Muscle of leg (tissue), 11 donors: Measurements from ENCODE around the gene MTFMT. TPM values are rescaled to one million over a fixed set of nuclear protein-coding genes. Genes with fewer than 3 reads are reported as not detected.

Experiments
- DNase-seq: peaks from one replicate; pipeline ENCODE4 v3.0.0; 2013
- H3K27ac ChIP-seq: one replicate; pipeline ENCODE4 v1.5.1; 2013; ENCODE audit warnings: mild to moderate bottlenecking, low read length, control low read depth
- H3K27me3 ChIP-seq: one replicate; pipeline ENCODE4 v1.6.1; 2013; ENCODE audit warnings: low read length; ENCODE audit not compliant: control insufficient read depth, insufficient read depth
- H3K36me3 ChIP-seq: one replicate; pipeline ENCODE4 v1.6.1; 2013; ENCODE audit warnings: low read length; ENCODE audit not compliant: control insufficient read depth, insufficient read depth
- H3K4me1 ChIP-seq: one replicate; pipeline ENCODE4 v1.6.1; 2013; ENCODE audit warnings: low read length; ENCODE audit not compliant: control insufficient read depth, insufficient read depth
- H3K4me3 ChIP-seq: one replicate; pipeline ENCODE4 v1.5.1; 2013; ENCODE audit warnings: low read length, control low read depth
- H3K9me3 ChIP-seq: replicated peaks from 2 replicates; pipeline ENCODE4 v1.6.1; 2013; ENCODE audit warnings: low read depth, low read length; ENCODE audit not compliant: control insufficient read depth
- WGBS: methylation state at CpG from one replicate; pipeline ENCODE4 v1.1.5; 2013; ENCODE audit warnings: missing lambda C conversion rate; ENCODE audit not compliant: insufficient coverage; 5-methylcytosine and 5-hydroxymethylcytosine counted together
- polyA plus RNA-seq, 8 donors: library from polyadenylated mRNA; unstranded; fragments of 120-200 nt; gene quantifications; one replicate each; pipeline versions ENCODE4 v1.2.1 to v1.2.3, GENCODE V29; 2013; ENCODE audit warnings: inconsistent platforms in 1 of 8, low replicate concordance in 1 of 8; ENCODE audit not compliant: insufficient read length in 8 of 8, insufficient read depth in 1 of 8
- total RNA-seq: library from RNA; stranded (reverse); fragments of 120-200 nt; gene quantifications from one replicate; pipeline ENCODE4 v1.2.4, GENCODE V29; 2013

The MTFMT gene
- total and polyA plus RNA-seq, 9 donors = 7.9 to 11.2 (median 9.3) TPM

DNA sequence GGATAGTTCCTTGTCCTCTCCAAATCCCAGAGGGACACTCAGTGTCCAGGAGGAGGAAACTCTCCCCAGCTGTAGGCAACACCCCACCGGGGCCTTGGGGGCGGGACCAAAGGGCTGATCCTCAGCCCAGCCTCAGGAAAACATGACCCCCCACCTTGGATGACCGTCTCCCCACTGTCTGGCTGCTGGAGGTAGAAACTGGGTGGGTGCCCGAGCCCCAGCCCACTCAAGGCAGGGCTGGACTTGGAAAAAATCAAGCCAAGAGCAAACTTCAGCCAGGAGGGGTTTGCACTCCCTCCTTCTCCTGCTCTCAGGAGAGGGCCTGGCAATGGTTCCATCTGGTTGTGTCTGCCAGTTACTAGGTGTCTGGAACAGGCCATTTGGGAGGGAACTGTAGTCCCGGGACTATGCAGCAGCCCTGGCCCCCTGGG is 42.0 kb upstream of the MTFMT start:
- H3K9me3 ChIP-seq = no peaks in the 10 kb centered on the region
- H3K27ac ChIP-seq = peak overlapping the region; percentile 69
- peaks cover 18% of the 10 kb centered on the region for H3K27me3 ChIP-seq
- DNase-seq = peak; percentile 78
- H3K36me3 ChIP-seq = no peaks in the 10 kb centered on the region
- no peak overlapping the region for H3K4me3 ChIP-seq
- 6% methylated on average over 2 of the region's 5 CpGs for WGBS
- peaks cover 58% of the 10 kb centered on the region for H3K4me1 ChIP-seq

DNA sequence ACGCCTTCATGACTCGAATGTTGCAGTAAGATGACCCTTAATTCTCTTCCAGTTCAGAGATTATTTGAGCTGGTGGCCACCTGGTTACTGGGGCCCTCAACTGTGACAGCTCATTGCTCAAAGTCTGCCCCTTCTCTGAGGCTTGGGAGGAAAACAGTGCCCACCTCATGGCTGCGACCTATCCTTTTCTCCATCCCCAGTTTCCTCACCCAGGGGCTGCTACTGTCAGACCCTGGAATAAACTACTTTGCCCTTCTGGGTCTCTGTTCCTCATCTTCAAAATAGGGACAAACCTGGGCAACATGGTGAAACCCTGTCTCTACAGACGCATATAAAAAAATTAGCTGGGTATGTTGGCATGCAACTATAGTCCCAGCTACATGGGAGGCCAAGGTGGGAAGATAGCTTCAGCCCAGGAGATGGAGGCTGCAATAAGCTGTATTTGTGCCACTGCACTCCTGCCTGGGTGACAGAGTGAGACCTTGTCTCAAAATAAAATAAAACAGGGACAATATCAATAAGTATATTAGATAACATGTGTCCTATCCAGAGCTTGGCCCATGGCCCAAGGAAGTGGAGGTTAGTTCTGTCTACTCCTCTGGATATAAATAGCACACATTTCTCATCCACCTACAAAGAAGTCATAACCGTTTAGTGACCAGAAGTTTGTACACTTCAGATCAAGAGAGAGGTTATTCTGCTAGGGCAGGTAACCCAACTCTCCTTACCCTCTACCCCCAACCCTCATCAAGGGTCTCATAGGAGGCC is 40.5 kb upstream of the MTFMT start:
- H3K4me3 ChIP-seq = no peak overlapping the region
- H3K4me1 ChIP-seq = peaks cover 55% of the 10 kb centered on the region
- H3K27me3 ChIP-seq = peaks cover 28% of the 10 kb centered on the region
- 49% methylated on average over 3 of the region's 5 CpGs for WGBS
- peak overlapping the region; percentile 70 for H3K27ac ChIP-seq
- DNase-seq = no peak
- no peaks in the 10 kb centered on the region for H3K9me3 ChIP-seq
- no peaks in the 10 kb centered on the region for H3K36me3 ChIP-seq

DNA sequence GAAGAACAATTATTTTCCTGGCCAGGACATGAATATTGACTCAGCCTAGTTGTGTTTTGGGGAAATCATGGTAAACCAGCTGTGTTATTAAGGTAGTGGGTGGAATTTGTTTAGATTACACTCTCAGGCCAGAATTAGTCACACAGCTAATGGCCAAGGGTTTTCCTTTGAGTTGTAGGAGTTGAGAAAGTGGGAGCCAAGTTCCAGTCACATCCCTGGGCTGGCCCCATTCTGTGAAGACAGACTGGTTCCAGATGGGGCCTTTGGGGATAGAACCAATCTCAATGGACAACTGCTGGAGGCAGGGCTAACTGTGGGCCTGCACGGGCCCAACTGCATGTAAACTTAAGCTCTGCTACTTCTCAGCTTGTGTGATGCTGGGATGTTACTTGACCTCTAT is 39.7 kb upstream of the MTFMT start:
- peaks cover 55% of the 10 kb centered on the region for H3K4me1 ChIP-seq
- H3K36me3 ChIP-seq = no peaks in the 10 kb centered on the region
- DNase-seq = peak; percentile 82
- H3K4me3 ChIP-seq = no peak overlapping the region
- no CpG with 5 or more reads among the region's 1 CpG for WGBS
- no peaks in the 10 kb centered on the region for H3K9me3 ChIP-seq
- H3K27ac ChIP-seq = peak overlapping the region; percentile 70
- H3K27me3 ChIP-seq = peaks cover 29% of the 10 kb centered on the region

DNA sequence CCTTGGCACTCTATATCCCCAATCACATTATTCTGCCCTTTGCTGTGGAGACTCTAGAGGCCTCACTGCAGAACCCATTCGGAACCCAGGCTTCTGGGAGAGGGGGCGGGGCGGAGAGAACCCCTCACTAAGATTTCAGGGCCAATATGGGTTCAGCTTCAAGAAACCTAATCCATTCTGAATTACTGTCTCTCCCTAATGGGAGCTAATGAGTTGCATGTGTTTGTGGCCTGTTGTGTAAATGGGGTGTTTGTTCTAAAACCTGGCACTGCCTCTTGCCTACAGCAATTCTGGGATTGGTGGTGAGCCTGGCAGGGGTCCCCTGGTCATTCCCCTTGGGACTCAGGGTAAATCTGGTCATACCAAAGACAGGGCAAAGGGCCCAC is 39.0 kb upstream of the MTFMT start:
- Histone ChIP-seq H3K4me3 (peak overlapping the region; percentile 13), H3K27ac (peak overlapping the region; percentile 70), H3K36me3 (no peaks in the 10 kb centered on the region), H3K27me3 (peaks cover 29% of the 10 kb centered on the region), H3K4me1 (peaks cover 57% of the 10 kb centered on the region), H3K9me3 (no peaks in the 10 kb centered on the region)
- WGBS = no CpG with 5 or more reads among the region's 3 CpGs
- no peak for DNase-seq

DNA sequence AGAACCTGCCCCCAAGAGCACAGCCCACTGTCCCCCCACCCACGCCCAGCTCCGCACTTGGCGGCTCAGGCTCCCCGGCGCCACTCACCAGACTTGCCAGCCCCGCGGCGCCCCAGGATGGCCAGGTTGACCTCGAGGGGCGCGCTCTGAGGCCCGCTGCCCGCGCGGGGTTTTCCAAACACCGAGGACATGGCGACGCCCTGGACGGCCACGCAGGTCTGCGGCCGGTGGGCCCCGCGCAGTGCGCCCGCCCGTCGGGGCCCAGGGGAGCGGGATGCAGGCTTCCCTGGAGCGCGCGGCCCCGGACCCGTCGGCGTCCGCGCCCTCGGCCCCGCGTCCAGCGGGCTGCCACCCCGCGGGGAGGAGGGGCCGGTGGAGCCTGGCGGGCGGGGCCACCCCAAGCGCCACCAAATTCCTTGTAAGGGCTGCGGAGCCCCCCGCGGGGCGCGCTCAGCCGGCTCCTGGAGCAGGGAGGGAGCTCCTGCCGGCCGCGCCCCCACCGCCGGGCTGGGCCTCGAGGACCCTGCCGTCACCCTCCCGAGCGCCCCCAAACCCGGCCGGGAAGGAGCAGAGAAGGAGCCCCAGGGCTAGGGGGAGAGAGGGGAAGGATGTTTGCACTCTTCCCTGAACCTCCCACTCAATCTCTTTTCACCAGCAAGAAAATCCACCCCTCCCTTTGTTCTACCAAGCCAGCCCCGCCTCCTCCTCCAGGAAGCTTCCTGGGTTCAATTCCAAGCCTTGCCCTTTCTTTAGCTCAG is 38.4 kb upstream of the MTFMT start, which contains the start of gene RASL12:
Gene RASL12, minus strand, starts transcription at position 347 of the 758 bp plus-strand sequence. Its CDS starts 156 bp downstream, at position 191.
- H3K27me3 ChIP-seq = peaks cover 29% of the 10 kb centered on the region
- H3K9me3 ChIP-seq = no peaks in the 10 kb centered on the region
- H3K36me3 ChIP-seq = no peaks in the 10 kb centered on the region
- H3K4me3 ChIP-seq = peak within 1 kb of the TSS; percentile 45
- 2% methylated on average over 48 of the region's 66 CpGs for WGBS
- no peak for DNase-seq
- peak within 1 kb of the TSS; percentile 90 for H3K27ac ChIP-seq
- H3K4me1 ChIP-seq = peaks cover 58% of the 10 kb centered on the region

DNA sequence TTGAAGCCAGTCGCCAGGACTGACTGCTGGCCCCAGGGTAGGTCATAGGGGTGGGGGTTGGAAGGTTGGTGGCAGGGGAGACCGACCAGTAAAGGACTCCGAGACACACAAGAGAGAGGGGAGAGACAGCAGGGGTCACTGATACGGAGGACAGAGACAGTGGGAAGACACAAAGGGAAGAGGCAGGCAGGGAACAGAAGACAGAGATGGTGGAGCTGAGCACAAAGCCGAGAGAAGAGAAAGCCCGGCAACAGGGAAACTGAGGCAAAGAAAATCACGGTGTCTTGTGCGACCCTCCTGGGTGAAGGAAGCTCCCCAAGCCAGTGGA is 37.8 kb upstream of the MTFMT start:
- Histone ChIP-seq H3K4me3 (peak overlapping the region; percentile 45), H3K4me1 (peaks cover 54% of the 10 kb centered on the region), H3K27me3 (peaks cover 29% of the 10 kb centered on the region), H3K27ac (peak overlapping the region; percentile 90), H3K9me3 (no peaks in the 10 kb centered on the region), H3K36me3 (no peaks in the 10 kb centered on the region)
- no peak for DNase-seq
- WGBS = 17% methylated on average over 7 of the region's 8 CpGs

DNA sequence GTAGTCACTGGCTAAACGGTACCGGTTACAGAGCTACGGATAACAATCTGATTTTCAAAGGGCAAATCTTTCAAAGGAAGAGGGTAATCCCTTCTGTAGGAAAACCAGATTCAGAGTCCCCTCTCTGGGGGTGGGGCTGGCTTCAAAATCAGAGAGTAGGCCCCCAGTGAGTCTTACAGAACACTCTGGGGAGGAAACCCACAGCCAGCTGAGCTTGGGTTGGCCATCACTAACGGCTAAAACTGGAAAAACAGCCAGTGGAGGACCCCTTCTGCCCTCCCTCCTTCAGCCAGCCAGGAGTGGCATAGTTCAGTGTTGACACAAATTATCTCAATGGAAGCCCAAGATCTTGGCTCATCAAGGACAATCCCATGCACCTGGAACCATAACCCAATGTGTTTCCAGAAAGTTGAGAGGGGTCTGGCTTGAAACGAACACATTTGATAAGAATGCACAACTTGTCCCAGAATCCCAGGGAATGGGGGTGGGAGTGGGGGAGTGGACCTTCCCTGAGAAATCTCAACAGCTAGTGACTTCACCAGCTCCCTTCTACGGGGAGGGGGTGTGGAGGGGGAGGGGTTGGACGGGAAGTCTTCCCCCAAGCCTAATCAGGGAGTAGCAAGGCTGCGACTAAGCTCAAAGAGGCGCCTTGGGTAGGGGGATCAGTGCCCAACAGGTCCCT is 37.3 kb upstream of the MTFMT start:
- 25% methylated on average over 2 of the region's 9 CpGs for WGBS
- peaks cover 49% of the 10 kb centered on the region for H3K4me1 ChIP-seq
- peak; percentile 68 for DNase-seq

DNA sequence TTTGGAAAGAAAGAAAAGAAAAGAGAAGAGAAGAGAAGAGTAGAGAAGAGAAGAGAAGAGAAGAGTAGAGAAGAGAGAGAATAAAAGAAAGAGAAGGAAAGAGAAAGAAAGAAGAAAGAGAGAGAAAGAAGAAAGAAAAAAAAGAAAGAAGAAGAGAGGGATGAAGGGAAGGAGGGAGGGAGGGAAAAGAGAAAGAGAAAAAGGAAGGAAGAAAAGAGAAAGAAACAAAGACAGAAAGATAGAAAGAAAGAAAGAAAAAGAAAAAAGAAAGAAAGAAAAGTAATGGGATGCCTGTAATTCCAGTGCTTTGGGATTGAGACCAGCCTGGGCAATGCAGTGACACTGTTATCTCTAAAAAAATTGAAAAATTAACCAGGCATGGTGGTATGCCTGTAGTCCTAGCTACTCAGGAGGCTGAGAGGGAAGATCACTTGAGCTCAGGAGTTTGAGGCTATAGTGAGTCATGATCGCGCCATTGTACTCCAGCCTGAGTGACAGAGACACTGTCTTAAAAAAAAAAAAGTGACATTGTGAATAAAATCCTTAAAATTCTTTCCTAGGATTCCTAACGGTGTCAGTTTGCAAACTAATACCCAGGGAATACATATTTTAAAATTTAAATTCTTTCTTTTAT is 36.7 kb upstream of the MTFMT start:
- Histone ChIP-seq H3K27me3 (peaks cover 29% of the 10 kb centered on the region), H3K4me1 (peaks cover 44% of the 10 kb centered on the region), H3K27ac (peak overlapping the region; percentile 67), H3K36me3 (no peaks in the 10 kb centered on the region), H3K9me3 (no peaks in the 10 kb centered on the region), H3K4me3 (peak overlapping the region; percentile 29)
- DNase-seq = no peak
- no CpG with 5 or more reads among the region's 3 CpGs for WGBS

More for the DNA sequence above, 37.3 kb upstream of the MTFMT start:
- no peaks in the 10 kb centered on the region for H3K36me3 ChIP-seq
- H3K4me3 ChIP-seq = peak overlapping the region; percentile 45
- H3K27ac ChIP-seq = peak overlapping the region; percentile 90
- H3K9me3 ChIP-seq = no peaks in the 10 kb centered on the region
- peaks cover 29% of the 10 kb centered on the region for H3K27me3 ChIP-seq

DNA sequence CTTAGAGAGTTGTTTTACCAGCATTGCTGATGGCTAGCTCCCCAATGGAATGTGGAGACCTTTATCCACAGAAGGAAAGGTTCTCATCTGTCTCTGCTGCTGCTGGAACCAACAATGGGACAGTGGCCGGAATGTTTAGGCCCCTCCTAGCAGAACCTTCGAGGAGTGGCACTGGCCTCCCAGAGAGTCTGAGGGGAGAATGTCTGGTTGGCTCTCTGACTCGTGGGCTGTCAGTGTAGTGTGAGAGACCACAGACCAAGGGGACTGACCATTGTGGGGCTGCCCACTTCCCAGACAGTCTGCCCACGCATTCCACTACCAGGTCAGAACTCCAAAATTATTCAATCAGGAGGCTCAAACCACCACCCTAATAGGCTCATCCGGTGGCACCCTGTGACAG is 33.3 kb upstream of the MTFMT start:
- no peak overlapping the region for H3K27ac ChIP-seq
- DNase-seq = no peak
- no peak overlapping the region for H3K4me3 ChIP-seq
- 76% methylated on average over 2 of the region's 5 CpGs for WGBS
- peaks cover 22% of the 10 kb centered on the region for H3K27me3 ChIP-seq
- H3K4me1 ChIP-seq = peaks cover 19% of the 10 kb centered on the region
- no peaks in the 10 kb centered on the region for H3K9me3 ChIP-seq
- peaks cover 2% of the 10 kb centered on the region for H3K36me3 ChIP-seq
